Amniotic stem cell (primary cell): ENCODE results near the gene NIPAL4.

Source experiments
- DNase-seq: peaks from one replicate; lab custom pipeline; 2025; lab: John Stamatoyannopoulos, UW

Gene NIPAL4

GRCh38 chr5:157485811-157486210, 25.8 kb downstream of the NIPAL4 start:
- no peak for DNase-seq

DNA sequence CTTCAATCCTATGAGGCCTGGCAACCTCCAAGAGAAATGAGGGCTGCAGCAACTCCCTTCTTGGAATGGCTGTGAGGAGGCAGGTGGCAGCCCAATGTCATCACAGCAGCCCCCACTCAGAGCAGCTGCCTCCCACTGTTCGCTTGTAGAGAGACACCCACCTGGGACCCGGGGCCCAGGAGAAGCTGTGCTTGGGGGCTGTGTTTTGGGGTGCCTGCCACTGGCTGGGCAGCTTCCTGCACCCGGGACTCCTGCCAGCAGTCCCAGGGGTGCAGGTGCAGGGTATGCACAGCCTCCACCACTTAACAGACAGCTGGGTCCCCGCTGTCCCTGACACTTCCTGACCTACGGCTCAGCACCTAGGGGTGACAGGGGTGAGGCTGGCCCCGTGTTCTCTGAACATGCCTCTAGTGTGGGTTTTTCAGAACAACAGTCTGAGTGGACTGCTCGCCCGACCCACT, 26.2 kb downstream of the NIPAL4 start:
- DNase-seq = no peak

DNA sequence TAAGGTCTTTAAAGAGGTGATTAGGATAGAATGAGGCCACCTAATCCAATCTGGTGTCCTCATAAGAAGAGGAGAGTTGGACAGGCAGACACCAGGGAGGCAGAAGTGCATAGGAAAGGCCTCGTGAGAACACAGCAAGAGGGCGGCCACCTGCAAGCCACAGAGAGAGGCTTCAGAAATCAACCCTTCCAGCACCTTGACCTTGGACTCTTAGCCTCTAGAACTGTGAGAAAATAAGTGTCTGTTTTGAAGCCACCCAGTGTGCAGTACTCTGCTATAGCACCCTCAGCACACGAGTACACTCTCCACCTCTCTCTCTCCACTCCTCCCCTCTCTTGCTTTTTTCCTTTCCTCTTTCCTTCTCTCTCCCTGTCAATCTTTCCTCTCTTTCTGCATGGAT, 26.8 kb downstream of the NIPAL4 start:
- DNase-seq = no peak

DNA sequence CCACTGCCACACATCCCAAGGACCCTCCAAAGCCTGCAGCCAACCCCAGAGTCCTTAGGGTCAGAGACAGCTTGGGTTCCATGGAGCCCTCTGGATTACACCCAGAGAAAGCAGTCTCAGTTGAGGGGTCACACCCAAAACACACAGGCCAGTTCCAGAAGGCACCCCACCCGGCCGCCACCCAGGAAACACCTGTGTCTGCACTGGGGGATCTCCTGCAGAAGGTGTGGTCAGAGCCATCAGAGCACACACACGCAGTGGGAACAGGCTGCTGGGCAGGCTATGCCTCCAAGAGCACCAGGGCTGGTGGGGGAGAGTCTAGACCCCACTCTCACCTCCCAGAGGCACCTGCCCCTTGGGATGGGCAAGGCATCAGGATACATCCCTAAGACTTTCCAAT, 27.3 kb downstream of the NIPAL4 start:
- no peak for DNase-seq

GRCh38 chr5:157491471-157491995, 31.5 kb downstream of the NIPAL4 start:
- no peak for DNase-seq

DNA sequence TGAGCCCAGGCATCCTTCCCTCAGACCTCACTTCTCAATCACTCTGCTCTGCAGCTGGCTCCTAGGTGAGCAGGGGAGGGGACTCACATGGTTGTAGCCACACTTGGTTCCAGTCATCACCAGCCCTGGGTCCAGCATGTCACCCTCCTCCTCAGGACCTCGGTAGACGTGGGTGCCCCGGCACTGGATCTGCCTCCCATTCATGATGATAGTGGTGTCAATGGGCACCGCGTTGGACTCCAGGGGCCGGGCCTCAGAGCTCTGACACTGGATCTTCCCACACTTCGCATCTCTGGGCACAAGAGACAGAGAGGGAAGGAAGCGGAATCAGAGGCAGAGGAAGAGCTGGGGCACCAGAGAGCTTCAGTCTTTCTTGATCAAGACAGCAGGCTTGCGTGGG, 32.9 kb downstream of the NIPAL4 start:
- DNase-seq = no peak

GRCh38 chr5:157494178-157494832, 34.3 kb downstream of the NIPAL4 start:
- no peak for DNase-seq

DNA sequence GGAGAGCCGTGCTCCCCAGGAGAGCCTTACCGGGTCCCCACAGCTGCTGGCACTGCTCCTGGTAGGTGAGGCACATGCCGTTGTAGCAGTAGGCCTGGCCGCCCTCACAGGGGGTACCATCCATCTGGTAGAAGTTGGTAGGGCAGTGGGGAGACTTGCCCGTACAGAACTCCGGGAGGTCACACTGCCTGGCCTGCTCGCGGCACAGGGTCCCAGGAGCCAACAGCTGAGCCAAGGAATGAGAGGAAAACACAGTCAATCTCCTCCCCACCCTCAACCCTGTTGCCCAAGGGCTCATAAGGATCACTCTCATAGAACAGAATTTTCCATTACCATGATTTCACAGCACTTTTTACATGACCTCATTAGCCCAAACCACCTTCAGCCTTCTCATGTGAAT, 36.9 kb downstream of the NIPAL4 start:
- DNase-seq = no peak

- DNase-seq = no peak
Observed at GRCh38 chr5:157497875-157498611, 38.0 kb downstream of the NIPAL4 start.

DNA sequence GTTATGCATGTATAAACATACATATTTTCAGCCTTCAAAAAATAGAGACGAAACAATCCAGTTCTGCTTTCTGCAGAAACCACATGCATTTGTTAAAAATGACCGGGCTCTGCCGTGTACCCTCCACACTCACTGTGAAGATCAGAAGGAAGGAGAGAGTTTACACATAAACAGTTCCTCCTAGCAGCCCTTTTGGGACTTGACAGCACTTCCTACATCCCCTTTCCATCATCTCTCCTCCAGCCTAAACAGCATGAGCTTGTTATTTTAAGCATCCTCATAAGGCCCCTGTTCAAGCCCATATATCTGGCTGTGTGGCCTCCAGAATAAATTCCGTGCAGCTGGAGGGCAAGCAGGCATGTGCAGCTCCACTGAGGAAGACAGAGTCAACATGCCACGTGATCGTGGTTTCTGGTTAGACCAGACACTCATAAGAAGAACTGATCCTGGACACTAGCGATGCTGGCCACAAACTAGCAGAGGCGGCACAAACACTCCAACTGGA, 42.2 kb downstream of the NIPAL4 start:
- DNase-seq = no peak

GRCh38 chr5:157504053-157504452, 44.0 kb downstream of the NIPAL4 start:
- DNase-seq = no peak

- no peak for DNase-seq
Observed at GRCh38 chr5:157505496-157505895, 45.5 kb downstream of the NIPAL4 start.

DNA sequence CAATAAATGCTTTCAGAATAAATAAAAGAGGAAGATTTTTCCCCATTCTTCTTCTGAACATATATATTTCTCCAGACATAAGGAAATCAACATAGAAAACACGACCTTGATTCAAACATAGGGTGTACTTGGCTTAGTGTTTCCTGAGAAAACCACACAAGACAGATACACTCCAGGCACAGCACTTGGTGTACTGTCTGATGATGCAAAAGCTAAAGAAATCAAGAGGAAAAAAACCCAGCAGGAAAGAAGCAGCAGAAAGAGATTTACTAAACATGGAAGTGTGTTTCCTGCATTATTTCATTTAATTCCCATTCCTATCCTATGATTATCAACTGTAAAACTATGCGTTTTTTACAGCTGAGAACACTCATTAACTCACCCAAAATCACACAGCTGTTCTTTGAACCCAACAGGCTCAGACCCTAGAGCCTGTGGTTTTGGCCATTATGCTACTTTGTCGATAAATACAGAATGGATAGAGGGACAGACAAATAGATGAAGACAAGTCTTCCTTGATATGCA, 46.1 kb downstream of the NIPAL4 start:
- no peak for DNase-seq

DNA sequence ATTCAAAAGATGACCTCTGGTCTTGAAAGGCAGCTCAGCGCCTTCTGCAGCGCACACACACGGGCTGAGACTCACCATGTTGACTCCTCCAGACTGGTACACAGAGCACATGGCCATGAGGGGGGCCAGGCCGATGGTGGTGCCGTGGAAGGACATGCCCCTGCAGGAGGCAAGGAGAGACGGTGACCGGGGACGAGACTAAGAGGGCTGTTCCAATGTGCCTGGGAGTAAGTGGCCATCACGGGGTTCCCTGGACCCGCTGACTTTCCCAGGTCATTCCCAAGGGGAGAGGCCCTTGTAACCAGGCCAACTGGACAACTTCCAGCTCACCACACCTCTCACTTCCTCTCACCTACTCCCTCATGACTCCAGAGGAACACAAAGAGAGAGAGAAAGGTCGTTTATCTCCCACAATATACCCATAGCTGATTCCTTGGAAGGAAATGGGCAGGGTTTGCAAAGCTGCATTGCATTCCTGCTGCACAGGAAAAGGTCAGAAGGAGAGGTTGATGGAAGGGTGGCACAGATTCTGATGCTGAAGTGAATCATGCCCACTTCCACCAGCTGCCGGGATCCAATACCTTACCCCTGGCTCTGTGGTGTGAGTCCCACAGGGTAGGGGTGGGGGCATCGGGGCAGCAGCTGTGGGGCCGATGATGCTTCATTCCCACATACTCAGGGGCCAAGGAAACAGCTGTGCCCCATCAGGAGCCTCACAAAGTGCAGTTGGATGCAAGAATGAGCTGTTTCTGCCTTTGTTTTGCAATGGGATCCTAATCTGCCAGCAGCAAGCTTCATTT, 47.2 kb downstream of the NIPAL4 start:
- DNase-seq = no peak

GRCh38 chr5:157509093-157509492, 49.1 kb downstream of the NIPAL4 start:
- DNase-seq = no peak

GRCh38 chr5:157509587-157509986, 49.6 kb downstream of the NIPAL4 start:
- no peak for DNase-seq

DNA sequence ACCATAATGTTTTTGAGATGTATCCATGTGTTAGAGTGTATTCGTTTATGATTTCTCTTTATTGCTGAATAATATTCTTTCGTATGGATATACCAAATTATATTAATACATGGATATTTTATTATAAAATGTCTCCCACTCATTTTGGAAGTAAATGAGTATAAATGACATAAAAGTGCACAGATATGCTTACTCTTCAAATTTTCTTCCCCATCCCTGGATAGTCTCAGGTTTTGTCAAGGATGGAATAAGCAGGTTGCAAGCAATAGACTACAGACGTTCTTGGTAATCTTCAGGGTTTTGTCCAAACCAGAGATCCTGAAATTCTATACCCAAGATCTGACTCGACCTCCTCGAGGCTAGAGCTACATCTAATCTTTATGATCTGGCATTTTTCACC, 50.7 kb downstream of the NIPAL4 start:
- DNase-seq = no peak

GRCh38 chr5:157511651-157512644, 51.9 kb downstream of the NIPAL4 start:
- DNase-seq = peak; percentile 93

DNA sequence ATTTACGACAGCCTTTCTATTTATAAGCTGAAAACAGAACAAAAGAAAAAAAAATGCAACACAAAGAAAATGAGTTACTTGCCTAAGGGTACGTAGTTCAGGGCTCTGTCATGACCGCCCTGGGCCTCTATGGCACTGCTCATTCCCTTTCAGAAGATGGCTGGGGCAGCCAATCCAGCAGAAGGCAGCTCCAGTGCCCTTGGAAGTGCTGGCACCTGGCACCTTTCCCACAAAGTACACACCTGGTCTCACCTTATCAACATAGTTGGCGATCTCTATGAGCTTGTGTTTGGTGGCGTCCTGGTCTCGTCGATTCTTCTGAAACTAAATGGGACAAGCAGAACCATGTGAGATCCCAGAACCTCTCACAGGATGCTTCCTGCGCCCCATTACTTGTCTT, 53.2 kb downstream of the NIPAL4 start:
- no peak for DNase-seq

DNA sequence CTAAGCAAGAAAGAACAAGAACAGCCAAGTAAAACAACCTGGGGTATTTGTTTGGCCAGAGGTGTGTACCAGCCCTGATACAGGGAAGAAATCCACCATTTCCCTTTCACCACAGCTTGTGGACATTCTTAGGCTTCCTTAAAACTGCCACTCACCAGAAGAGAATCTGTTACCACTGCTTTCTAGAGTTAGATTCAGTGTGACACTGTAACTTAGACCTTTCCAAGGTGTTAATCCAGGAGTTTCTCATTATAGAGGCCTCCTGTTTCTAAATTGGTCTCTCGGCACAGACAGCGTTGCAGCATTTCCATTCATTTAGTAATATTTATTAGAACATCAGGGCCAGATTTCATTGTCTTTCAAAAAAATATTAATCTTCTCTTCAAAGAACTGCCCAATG, 55.0 kb downstream of the NIPAL4 start:
- DNase-seq = no peak

GRCh38 chr5:157516006-157516405, 56.0 kb downstream of the NIPAL4 start:
- peak; percentile 69 for DNase-seq
